GM12878 (cell line): ENCODE measurements around the gene NGB. TPM values are rescaled to one million over a fixed set of nuclear protein-coding genes. Genes with fewer than 3 reads are reported as not detected.

Experiments
- ATAC-seq: fragments of 200-7000 bp; cut with Tn5 transposase; 3 replicates; pipeline ENCODE4 v1.9.1; 2020; ENCODE audit warnings: mild to moderate bottlenecking, moderate library complexity
- BruUV-seq: library from RNA; stranded (reverse); fragments of 400-500 nt; replicated peaks from 2 replicates; lab custom pipeline; 2021; lab: Mats Ljungman, UMichigan
- CTCF ChIA-PET: fragments of 300-600 bp; sonication (Branson Sonifier 250); formaldehyde crosslinking; extraction: SDS; loops from one replicate; lab custom pipeline; 2021; ENCODE audit warnings: inconsistent platforms; lab: Yijun Ruan, JAX
- POLR2A ChIA-PET: fragments of 350-600 bp; formaldehyde crosslinking; extraction: SDS; loops from one replicate; lab custom pipeline; 2021; ENCODE audit warnings: inconsistent platforms; lab: Charles Lee
- RAD21 ChIA-PET: fragments of 300-600 bp; sonication (Branson Sonifier 250); formaldehyde crosslinking; loops from one replicate; lab custom pipeline; 2023; ENCODE audit warnings: antibody characterized with exemption; ENCODE audit not compliant: unreplicated experiment; lab: Charles Lee
- SMC1A ChIA-PET: fragments of 300-600 bp; sonication (Branson Sonifier 250); formaldehyde crosslinking; loops from one replicate; lab custom pipeline; 2023; ENCODE audit not compliant: unreplicated experiment, uncharacterized antibody; lab: Charles Lee
- DNase-seq: peaks from one replicate; pipeline ENCODE4 v3.0.0-alpha.2; 2011; ENCODE audit warnings: low read depth, low spot score
- FAIRE-seq: peaks from 3 replicates; lab custom pipeline; 2011; peaks lifted over from hg19 to GRCh38; lab: Jason Lieb, UNC
- H2AFZ ChIP-seq: 2 replicates; pipeline ENCODE4 v1.6.0; 2011; ENCODE audit warnings: low read depth, low read length, control low read depth; ENCODE audit not compliant: control insufficient read depth
- H3K27ac ChIP-seq: 2 replicates; pipeline ENCODE4 v1.5.1; 2011; ENCODE audit warnings: control low read depth; ENCODE audit not compliant: control insufficient read depth, insufficient read depth
- H3K27me3 ChIP-seq, 2 experiments: replicated peaks in 1 of 2; 2 replicates each; pipeline versions ENCODE4 v1.6.0 to v1.6.1; 2011; ENCODE audit warnings: low read length in 1 of 2; ENCODE audit not compliant: control insufficient read depth in 2 of 2, insufficient read depth in 2 of 2
- H3K36me3 ChIP-seq, 2 experiments: 2 replicates each; pipeline ENCODE4 v1.5.1; 2011; ENCODE audit warnings: low read length in 1 of 2; ENCODE audit not compliant: control insufficient read depth in 2 of 2, insufficient read depth in 2 of 2
- H3K4me1 ChIP-seq: 2 replicates; pipeline ENCODE4 v1.6.1; 2011; ENCODE audit warnings: mild to moderate bottlenecking, low read length, moderate library complexity, mixed read lengths; ENCODE audit not compliant: control insufficient read depth, insufficient read depth
- H3K4me2 ChIP-seq: 2 replicates; pipeline ENCODE4 v1.6.0; 2011; ENCODE audit warnings: control low read depth; ENCODE audit not compliant: control insufficient read depth, insufficient read depth
- H3K4me3 ChIP-seq: fragments of 200-600 bp; sonication (generic); 2 replicates; pipeline ENCODE4 v1.5.1; 2016
- H3K79me2 ChIP-seq: 2 replicates; pipeline ENCODE4 v1.6.0; 2011; ENCODE audit warnings: low read length; ENCODE audit not compliant: control insufficient read depth, insufficient read depth
- H3K9ac ChIP-seq: 2 replicates; pipeline ENCODE4 v1.8.0; 2011; ENCODE audit warnings: low read length, control low read depth, mixed read lengths; ENCODE audit not compliant: control insufficient read depth, insufficient read depth
- H3K9me3 ChIP-seq: replicated peaks from 3 replicates; pipeline ENCODE4 v1.5.1; 2011; ENCODE audit warnings: mild to moderate bottlenecking, low read length; ENCODE audit not compliant: control insufficient read depth, insufficient read depth
- H4K20me1 ChIP-seq: 2 replicates; pipeline ENCODE4 v1.6.0; 2011; ENCODE audit not compliant: control insufficient read depth, insufficient read depth
- CHD1 ChIP-seq: IDR thresholded peaks from 2 replicates; pipeline ENCODE4 v1.6.1; 2012; ENCODE audit warnings: low read depth, low read length, improper control_type of control experiment
- EGR1 ChIP-seq, 2 experiments: IDR thresholded peaks; 1 replicate in 1 of 2; 2 replicates in 1 of 2; pipeline ENCODE4 v1.6.1; 2011 to 2012; ENCODE audit warnings: low read depth in 2 of 2, low read length in 2 of 2, borderline replicate concordance in 1 of 2, mild to moderate bottlenecking in 1 of 2, moderate library complexity in 1 of 2
- EZH2 ChIP-seq: IDR thresholded peaks from 2 replicates; pipeline ENCODE4 v1.6.1; 2012; ENCODE audit warnings: low read depth, mild to moderate bottlenecking, control low read depth, inconsistent platforms, low read length, borderline replicate concordance; ENCODE audit not compliant: control insufficient read depth
- GATAD2B ChIP-seq: fragments of 450-650 bp; conservative IDR thresholded peaks from 2 replicates; pipeline ENCODE4 v1.6.1; 2017; ENCODE audit warnings: low read depth, mild to moderate bottlenecking, moderate library complexity
- HDGF ChIP-seq: fragments of 450-650 bp; IDR thresholded peaks from 2 replicates; pipeline ENCODE4 v1.6.1; 2016; ENCODE audit warnings: antibody characterized with exemption
- JUND ChIP-seq: IDR thresholded peaks from 2 replicates; pipeline ENCODE4 v1.6.1; 2012; ENCODE audit warnings: low read depth, mild to moderate bottlenecking, low read length, improper control_type of control experiment, moderate library complexity
- MYC ChIP-seq: IDR thresholded peaks from 2 replicates; pipeline ENCODE4 v1.6.1; 2011; ENCODE audit warnings: mild to moderate bottlenecking, low read length, moderate library complexity, inconsistent platforms; ENCODE audit not compliant: insufficient read depth, insufficient replicate concordance, insufficient read length, severe bottlenecking
- NFIC ChIP-seq: IDR thresholded peaks from 2 replicates; pipeline ENCODE4 v1.6.1; 2012; ENCODE audit warnings: low read depth, mild to moderate bottlenecking, inconsistent platforms, low read length, moderate library complexity
- NFYA ChIP-seq: IDR thresholded peaks from 2 replicates; pipeline ENCODE4 v1.6.1; 2011; ENCODE audit warnings: low read depth, mild to moderate bottlenecking, low read length, improper control_type of control experiment, borderline replicate concordance
- PAX5 ChIP-seq: IDR thresholded peaks from 2 replicates; pipeline ENCODE4 v1.6.1; 2011; ENCODE audit warnings: low read depth, low read length, borderline replicate concordance
- WGBS: methylation state at CpG from one replicate; pipeline ENCODE4 v1.1.6; 2016; ENCODE audit warnings: low lambda C conversion rate; ENCODE audit not compliant: insufficient replicate concordance, insufficient coverage; ENCODE audit errors: missing lambda C conversion rate; 5-methylcytosine and 5-hydroxymethylcytosine counted together
- in situ Hi-C: fragments of 300-500 bp; cut with MboI; formaldehyde crosslinking; loops from 9 replicates; pipeline ENCODE4 v1.14.3; 2018; ENCODE audit warnings: mixed read lengths
- intact Hi-C: fragments of 100-400 bp; cut with micrococcal nuclease; formaldehyde crosslinking; loops from one replicate; pipeline ENCODE4 v1.14.2; 2022; ENCODE audit not compliant: unreplicated experiment
- polyA plus RNA-seq, 11 experiments: library from polyadenylated mRNA; depleted of rRNA in 4 of 11; unstranded in 6 of 11; stranded (reverse) in 5 of 11; fragments of >200 nt; fragmentation: Nextera tagmentation in 4 of 11; fragmentation: Illumina TruSeq in 1 of 11; extraction: Ambion mirVana in 4 of 11; extraction: Trizol in 1 of 11; gene quantifications; 1 replicate in 1 of 11; 2 replicates in 10 of 11; pipeline versions ENCODE4 v1.2.1 to v1.2.3, GENCODE V29; 2011 to 2016; ENCODE audit warnings: inconsistent platforms in 2 of 11, missing spikeins in 2 of 11, low read depth in 1 of 11
- total RNA-seq, 4 experiments: library from RNA; depleted of rRNA in 3 of 4; stranded (reverse); fragments of >200 nt in 3 of 4; fragmentation: Illumina TruSeq in 1 of 4; extraction: Trizol in 1 of 4; gene quantifications; 2 replicates each; pipeline versions ENCODE4 v1.2.1 to v1.2.3, GENCODE V29; 2013 to 2021
- TF ChIP-seq, protein P1 (sequence below): fragments of 450-650 bp; IDR thresholded peaks from 2 replicates; pipeline ENCODE4 v1.6.1; 2016; ENCODE audit warnings: mild to moderate bottlenecking, moderate library complexity, borderline replicate concordance
- TF ChIP-seq, protein P2 (sequence below): fragments of 450-650 bp; formaldehyde crosslinking; IDR thresholded peaks from 2 replicates; pipeline ENCODE4 v1.4.0; 2022; ENCODE audit warnings: mild to moderate bottlenecking, moderate library complexity

Gene NGB
- total and polyA plus RNA-seq, 10 of the 15 experiments (the other 5 are each of a cell fraction or from before 2014, with no cell fraction given): 0.19 TPM; not detected in 9

DNA sequence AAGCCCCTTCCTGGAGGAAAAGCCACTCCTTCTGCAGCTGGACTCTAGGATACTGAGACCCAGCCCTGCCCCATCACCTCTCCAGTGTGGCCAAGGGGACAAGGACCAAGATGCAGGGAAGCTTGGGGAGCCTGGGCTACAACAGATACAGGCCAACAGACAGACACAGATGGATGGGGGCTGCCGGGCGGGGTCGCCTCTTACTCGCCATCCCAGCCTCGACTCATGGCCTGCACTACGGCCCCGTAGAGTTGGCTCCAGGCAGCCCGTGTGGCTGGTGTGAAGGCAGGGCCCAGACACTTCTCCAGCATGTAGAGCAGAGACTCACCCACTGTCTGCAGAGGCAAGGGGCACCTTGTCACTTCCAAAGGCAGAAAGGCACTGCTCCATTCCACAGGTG lies 4.7 kb downstream of the NGB start:
- ChIA-PET CTCF (no interaction called here), SMC1A (no interaction called here), RAD21 (interaction anchor here (1.3 kb wide), 1 partner anchor 115 kb away, joined by 3 read pairs; no protein-coding TSS in a partner anchor), POLR2A (no interaction called here)
- no peaks in the 10 kb centered on the region for H4K20me1 ChIP-seq
- H3K36me3 ChIP-seq: no peaks in the 10 kb centered on the region
- H3K27me3 ChIP-seq: peaks cover 0 to 10% of the 10 kb centered on the region in 2 experiments; a peak in 3 of 4 replicates
- ATAC-seq: no peak
- no peaks in the 10 kb centered on the region for H3K4me1 ChIP-seq
- intact Hi-C loops (no loop called here), in situ Hi-C loops (no loop called here)
- H3K9ac ChIP-seq: no peak overlapping the region
- no peak overlapping the region for H3K4me3 ChIP-seq
- no peak for FAIRE-seq
- no peak overlapping the region for H2AFZ ChIP-seq
- TF ChIP-seq, protein P1, sequence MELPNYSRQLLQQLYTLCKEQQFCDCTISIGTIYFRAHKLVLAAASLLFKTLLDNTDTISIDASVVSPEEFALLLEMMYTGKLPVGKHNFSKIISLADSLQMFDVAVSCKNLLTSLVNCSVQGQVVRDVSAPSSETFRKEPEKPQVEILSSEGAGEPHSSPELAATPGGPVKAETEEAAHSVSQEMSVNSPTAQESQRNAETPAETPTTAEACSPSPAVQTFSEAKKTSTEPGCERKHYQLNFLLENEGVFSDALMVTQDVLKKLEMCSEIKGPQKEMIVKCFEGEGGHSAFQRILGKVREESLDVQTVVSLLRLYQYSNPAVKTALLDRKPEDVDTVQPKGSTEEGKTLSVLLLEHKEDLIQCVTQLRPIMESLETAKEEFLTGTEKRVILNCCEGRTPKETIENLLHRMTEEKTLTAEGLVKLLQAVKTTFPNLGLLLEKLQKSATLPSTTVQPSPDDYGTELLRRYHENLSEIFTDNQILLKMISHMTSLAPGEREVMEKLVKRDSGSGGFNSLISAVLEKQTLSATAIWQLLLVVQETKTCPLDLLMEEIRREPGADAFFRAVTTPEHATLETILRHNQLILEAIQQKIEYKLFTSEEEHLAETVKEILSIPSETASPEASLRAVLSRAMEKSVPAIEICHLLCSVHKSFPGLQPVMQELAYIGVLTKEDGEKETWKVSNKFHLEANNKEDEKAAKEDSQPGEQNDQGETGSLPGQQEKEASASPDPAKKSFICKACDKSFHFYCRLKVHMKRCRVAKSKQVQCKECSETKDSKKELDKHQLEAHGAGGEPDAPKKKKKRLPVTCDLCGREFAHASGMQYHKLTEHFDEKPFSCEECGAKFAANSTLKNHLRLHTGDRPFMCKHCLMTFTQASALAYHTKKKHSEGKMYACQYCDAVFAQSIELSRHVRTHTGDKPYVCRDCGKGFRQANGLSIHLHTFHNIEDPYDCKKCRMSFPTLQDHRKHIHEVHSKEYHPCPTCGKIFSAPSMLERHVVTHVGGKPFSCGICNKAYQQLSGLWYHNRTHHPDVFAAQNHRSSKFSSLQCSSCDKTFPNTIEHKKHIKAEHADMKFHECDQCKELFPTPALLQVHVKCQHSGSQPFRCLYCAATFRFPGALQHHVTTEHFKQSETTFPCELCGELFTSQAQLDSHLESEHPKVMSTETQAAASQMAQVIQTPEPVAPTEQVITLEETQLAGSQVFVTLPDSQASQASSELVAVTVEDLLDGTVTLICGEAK: no peak
- TF ChIP-seq CHD1 (no peak), MYC (no peak), HDGF (no peak), EZH2 (no peak), GATAD2B (no peak), JUND (no peak), PAX5 (no peak), EGR1 (IDR thresholded peaks at IDR 0.05; ENCODE audit: borderline replicate concordance in 1 of 2, low read depth in 2 of 2, low read length in 2 of 2) (no peak), NFYA (no peak), NFIC (no peak)
- TF ChIP-seq, protein P2, sequence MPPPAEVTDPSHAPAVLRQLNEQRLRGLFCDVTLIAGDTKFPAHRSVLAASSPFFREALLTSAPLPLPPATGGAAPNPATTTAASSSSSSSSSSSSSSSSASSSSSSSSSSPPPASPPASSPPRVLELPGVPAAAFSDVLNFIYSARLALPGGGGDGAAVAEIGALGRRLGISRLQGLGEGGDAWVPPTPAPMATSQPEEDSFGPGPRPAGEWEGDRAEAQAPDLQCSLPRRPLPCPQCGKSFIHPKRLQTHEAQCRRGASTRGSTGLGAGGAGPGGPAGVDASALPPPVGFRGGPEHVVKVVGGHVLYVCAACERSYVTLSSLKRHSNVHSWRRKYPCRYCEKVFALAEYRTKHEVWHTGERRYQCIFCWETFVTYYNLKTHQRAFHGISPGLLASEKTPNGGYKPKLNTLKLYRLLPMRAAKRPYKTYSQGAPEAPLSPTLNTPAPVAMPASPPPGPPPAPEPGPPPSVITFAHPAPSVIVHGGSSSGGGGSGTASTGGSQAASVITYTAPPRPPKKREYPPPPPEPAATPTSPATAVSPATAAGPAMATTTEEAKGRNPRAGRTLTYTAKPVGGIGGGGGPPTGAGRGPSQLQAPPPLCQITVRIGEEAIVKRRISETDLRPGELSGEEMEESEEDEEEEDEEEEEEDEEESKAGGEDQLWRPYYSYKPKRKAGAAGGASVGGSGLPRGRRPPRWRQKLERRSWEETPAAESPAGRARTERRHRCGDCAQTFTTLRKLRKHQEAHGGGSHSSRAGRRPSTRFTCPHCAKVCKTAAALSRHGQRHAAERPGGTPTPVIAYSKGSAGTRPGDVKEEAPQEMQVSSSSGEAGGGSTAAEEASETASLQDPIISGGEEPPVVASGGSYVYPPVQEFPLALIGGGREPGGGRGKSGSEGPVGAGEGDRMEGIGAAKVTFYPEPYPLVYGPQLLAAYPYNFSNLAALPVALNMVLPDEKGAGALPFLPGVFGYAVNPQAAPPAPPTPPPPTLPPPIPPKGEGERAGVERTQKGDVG (CRISPR knock-in tag): no peak
- WGBS: 34% methylated on average over 8 of the region's 8 CpGs
- no TSS peak for BruUV-seq
- H3K9me3 ChIP-seq: no peaks in the 10 kb centered on the region
- no peak overlapping the region for H3K4me2 ChIP-seq
- H3K79me2 ChIP-seq: no peaks in the 10 kb centered on the region
- no peak overlapping the region for H3K27ac ChIP-seq
- no peak for DNase-seq
